Thymus (tissue), 11 donors: Measurements from ENCODE around the gene LAIR2. TPM values are rescaled to one million over a fixed set of nuclear protein-coding genes. Genes with fewer than 3 reads are reported as not detected.

Source experiments
- DNase-seq, 9 donors: peaks; one replicate each; pipeline ENCODE4 v3.0.0-alpha.2; 2013; ENCODE audit warnings: low spot score in 9 of 9, low read depth in 6 of 9, missing footprints in 1 of 9
- H3K27ac ChIP-seq, 2 donors: one replicate each; pipeline ENCODE4 v1.5.1; 2013; ENCODE audit warnings: control low read depth in 1 of 2, low read depth in 1 of 2, low read length in 1 of 2, mild to moderate bottlenecking in 1 of 2, moderate library complexity in 1 of 2
- H3K27me3 ChIP-seq, 2 donors: one replicate each; pipeline ENCODE4 v1.5.1; 2013; ENCODE audit warnings: low read length in 1 of 2; ENCODE audit not compliant: control insufficient read depth in 2 of 2, insufficient read depth in 1 of 2
- H3K36me3 ChIP-seq, 2 donors: one replicate each; pipeline ENCODE4 v1.5.1; 2013; ENCODE audit warnings: low read length in 1 of 2, mild to moderate bottlenecking in 1 of 2, moderate library complexity in 1 of 2; ENCODE audit not compliant: control insufficient read depth in 2 of 2, insufficient read depth in 2 of 2
- H3K4me1 ChIP-seq, 2 donors: one replicate each; pipeline ENCODE4 v1.5.1; 2013; ENCODE audit warnings: low read length in 2 of 2; ENCODE audit not compliant: control insufficient read depth in 2 of 2, insufficient read depth in 2 of 2
- H3K4me3 ChIP-seq, 2 donors: one replicate each; pipeline ENCODE4 v1.5.1; 2013; ENCODE audit warnings: low read length in 2 of 2, control low read depth in 1 of 2, mild to moderate bottlenecking in 1 of 2
- H3K9me3 ChIP-seq, 2 donors: one replicate each; pipeline ENCODE4 v1.5.1; 2013; ENCODE audit warnings: low read length in 1 of 2, mild to moderate bottlenecking in 1 of 2; ENCODE audit not compliant: control insufficient read depth in 2 of 2, insufficient read depth in 1 of 2
- WGBS: extraction: QIAGEN DNeasy Blood & Tissue Kit; methylation state at CpG from one replicate; pipeline ENCODE4 v1.1.7; 2013; 5-methylcytosine and 5-hydroxymethylcytosine counted together
- polyA plus RNA-seq: library from polyadenylated mRNA; stranded (reverse); fragments of 200-250 nt; gene quantifications from one replicate; pipeline ENCODE4 v1.2.3, GENCODE V29; 2013
- total RNA-seq: library from RNA; stranded (reverse); fragments of 120-200 nt; gene quantifications from one replicate; pipeline ENCODE4 v1.2.4, GENCODE V29; 2013
- donor health status: healthy.

LAIR2 gene
- total and polyA plus RNA-seq, 2 donors: 3.2 to 18.5 TPM

DNA sequence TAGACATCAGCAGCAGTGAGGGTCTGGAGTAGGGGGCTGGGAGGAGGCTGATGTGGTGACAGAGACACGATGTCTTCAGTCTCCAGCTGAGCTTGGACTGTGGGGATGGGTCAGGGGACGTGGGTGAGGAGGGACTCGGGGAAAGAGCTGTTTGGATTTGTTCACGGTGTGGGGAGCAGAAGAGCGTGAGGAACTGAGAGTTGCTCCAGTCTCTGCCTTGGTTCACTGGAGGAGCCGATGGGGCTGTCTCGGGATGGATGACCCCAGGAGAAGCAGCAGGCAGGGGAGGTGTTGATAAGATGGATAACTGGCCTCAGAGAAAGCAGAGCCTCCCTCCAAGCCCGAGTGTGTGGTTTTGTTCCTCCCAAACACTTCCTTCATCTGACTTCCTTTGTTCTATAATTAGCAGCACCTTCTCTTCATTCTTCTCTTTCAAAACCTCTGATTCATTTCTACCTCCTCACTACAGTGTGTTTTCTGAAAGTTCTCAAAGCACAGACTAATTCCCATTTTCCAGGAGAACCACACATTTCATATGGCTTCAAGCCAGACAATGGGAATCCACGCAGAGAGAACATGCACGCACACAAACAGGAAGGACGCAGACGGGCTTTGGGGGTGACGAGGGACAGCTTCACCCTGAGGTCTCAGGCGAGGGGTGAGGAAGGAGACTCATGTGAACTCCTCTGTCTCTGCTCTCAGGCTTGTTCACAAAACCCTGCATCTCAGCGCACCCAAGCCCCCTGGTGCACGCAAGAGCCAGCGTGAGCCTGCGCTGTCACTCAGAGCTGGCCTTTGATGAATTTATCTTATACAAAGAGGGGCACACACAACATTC is 18.6 kb downstream of the LAIR2 start:
- Histone ChIP-seq H3K9me3 (no peaks in the 10 kb centered on the region), H3K27me3 (peaks cover 0 to 3% of the 10 kb centered on the region in 2 donors), H3K4me3 (no peak overlapping the region), H3K27ac (no peak overlapping the region), H3K4me1 (peaks cover 5 to 22% of the 10 kb centered on the region in 2 donors), H3K36me3 (no peaks in the 10 kb centered on the region)
- DNase-seq: peak in 1 of 9 donors; percentile 15
- 10% methylated on average over 18 of the region's 18 CpGs for WGBS

DNA sequence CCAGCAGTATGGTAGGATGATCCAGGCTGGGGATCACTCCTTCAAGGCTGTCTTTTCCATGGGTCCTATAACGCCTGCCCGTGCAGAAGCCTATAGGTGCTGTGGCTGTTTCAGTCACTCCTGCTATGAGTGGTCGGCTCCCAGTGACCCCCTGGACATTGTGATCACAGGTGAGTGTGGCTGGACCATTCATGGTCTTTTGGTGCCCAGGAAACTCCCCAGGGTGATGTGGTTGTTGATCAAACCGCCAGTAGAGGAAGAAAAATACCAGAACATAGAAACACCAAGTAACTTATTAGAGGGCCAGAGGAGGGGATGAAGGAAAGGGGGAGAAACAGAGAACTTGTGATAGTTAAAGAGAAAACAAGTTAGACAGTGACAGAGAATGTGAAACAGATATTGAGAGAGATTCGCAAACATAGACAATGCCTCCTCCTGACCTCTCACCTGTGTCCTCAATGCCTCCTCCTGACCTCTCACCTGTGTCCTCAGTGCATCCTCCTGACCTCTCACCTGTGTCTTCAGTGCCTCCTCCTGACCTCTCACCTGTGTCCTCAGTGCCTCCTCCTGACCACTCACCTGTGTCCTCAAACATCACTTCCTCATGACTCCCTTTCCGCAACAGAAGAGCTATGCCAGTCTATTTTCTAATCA is 19.4 kb downstream of the LAIR2 start:
- DNase-seq: no peak
- Histone ChIP-seq H3K4me1 (peaks cover 5 to 22% of the 10 kb centered on the region in 2 donors), H3K9me3 (no peaks in the 10 kb centered on the region), H3K27me3 (peaks cover 0 to 3% of the 10 kb centered on the region in 2 donors), H3K36me3 (no peaks in the 10 kb centered on the region), H3K27ac (no peak overlapping the region), H3K4me3 (no peak overlapping the region)
- 74% methylated on average over 6 of the region's 6 CpGs for WGBS

GRCh38 chr19:54523403-54523802 is 20.8 kb downstream of the LAIR2 start:
- no peak overlapping the region for H3K27ac ChIP-seq
- H3K4me1 ChIP-seq: peaks cover 5 to 22% of the 10 kb centered on the region in 2 donors
- H3K27me3 ChIP-seq: peaks cover 0 to 3% of the 10 kb centered on the region in 2 donors
- no peak overlapping the region for H3K4me3 ChIP-seq
- DNase-seq: no peak
- H3K36me3 ChIP-seq: no peaks in the 10 kb centered on the region
- no peaks in the 10 kb centered on the region for H3K9me3 ChIP-seq
- 15% methylated on average over 5 of the region's 5 CpGs for WGBS

- Histone ChIP-seq H3K27me3 (no peaks in the 10 kb centered on the region), H3K9me3 (no peaks in the 10 kb centered on the region), H3K4me1 (peaks cover 5 to 22% of the 10 kb centered on the region in 2 donors), H3K4me3 (no peak overlapping the region), H3K27ac (no peak overlapping the region), H3K36me3 (no peaks in the 10 kb centered on the region)
- no peak for DNase-seq
- 95% methylated on average over 5 of the region's 5 CpGs for WGBS
Measured at GRCh38 chr19:54525636-54526035, 23.0 kb downstream of the LAIR2 start.

- Histone ChIP-seq H3K4me3 (no peak overlapping the region), H3K4me1 (peaks cover 0 to 9% of the 10 kb centered on the region in 2 donors), H3K27me3 (no peaks in the 10 kb centered on the region), H3K27ac (no peak overlapping the region), H3K9me3 (no peaks in the 10 kb centered on the region), H3K36me3 (no peaks in the 10 kb centered on the region)
- WGBS: 95% methylated on average over 26 of the region's 26 CpGs
- DNase-seq: no peak
Measured at GRCh38 chr19:54526972-54527371, 24.3 kb downstream of the LAIR2 start.

GRCh38 chr19:54530866-54531265 is 28.2 kb downstream of the LAIR2 start:
- Histone ChIP-seq H3K4me3 (no peak overlapping the region), H3K9me3 (no peaks in the 10 kb centered on the region), H3K4me1 (no peaks in the 10 kb centered on the region), H3K27me3 (no peaks in the 10 kb centered on the region), H3K27ac (no peak overlapping the region), H3K36me3 (no peaks in the 10 kb centered on the region)
- WGBS: 97% methylated on average over 5 of the region's 5 CpGs
- no peak for DNase-seq

- no peak overlapping the region for H3K27ac ChIP-seq
Measured at GRCh38 chr19:54532528-54532927, 29.9 kb downstream of the LAIR2 start.

DNA sequence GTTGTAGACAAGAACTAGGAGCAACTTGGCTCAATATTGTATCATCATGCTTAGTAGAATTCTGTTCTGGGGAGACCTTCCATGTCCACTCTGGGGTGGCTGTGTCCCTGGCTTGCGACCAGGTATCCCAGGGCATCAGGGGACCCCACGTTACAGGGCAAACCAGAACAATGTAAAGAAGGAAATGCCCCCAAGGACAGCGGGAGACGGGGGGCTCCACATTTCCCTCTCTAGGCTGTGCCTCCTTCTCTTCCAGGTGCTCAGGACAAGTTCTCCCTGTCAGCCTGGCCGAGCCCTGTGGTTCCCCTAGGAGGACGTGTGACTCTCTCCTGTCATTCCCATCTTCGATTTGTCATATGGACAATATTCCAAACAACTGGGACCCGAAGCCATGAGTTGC is 30.8 kb downstream of the LAIR2 start:
- Histone ChIP-seq H3K27ac (no peak overlapping the region), H3K27me3 (no peaks in the 10 kb centered on the region)
- no peak for DNase-seq

More at GRCh38 chr19:54532528-54532927, 29.9 kb downstream of the LAIR2 start:
- Histone ChIP-seq H3K4me3 (no peak overlapping the region), H3K36me3 (no peaks in the 10 kb centered on the region), H3K4me1 (no peaks in the 10 kb centered on the region), H3K27me3 (no peaks in the 10 kb centered on the region), H3K9me3 (no peaks in the 10 kb centered on the region)
- DNase-seq: no peak
- 52% methylated on average over 4 of the region's 4 CpGs for WGBS

DNA sequence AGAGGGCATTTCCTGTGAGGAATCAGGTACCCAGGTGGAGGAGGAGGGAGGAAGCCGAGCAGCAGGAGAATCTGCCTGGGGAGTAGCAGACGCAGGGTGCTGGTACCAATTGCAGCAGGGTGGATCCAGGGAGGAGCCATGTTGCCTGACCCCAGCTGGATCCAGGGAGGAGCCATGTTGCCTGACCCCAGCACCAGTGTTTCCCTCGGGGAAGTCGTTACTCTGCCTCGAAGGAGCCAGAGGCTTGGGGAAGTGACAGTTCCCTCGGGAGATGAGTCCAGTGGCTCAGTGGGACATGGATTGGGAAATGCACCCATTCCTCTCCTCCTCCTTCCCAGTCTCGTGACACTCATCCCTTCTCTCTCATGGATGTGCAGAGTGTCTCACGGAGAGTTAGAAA is 31.5 kb downstream of the LAIR2 start:
- Histone ChIP-seq H3K9me3 (no peaks in the 10 kb centered on the region), H3K4me1 (no peaks in the 10 kb centered on the region), H3K4me3 (no peak overlapping the region), H3K27ac (no peak overlapping the region), H3K27me3 (no peaks in the 10 kb centered on the region), H3K36me3 (no peaks in the 10 kb centered on the region)
- no peak for DNase-seq
- WGBS: 93% methylated on average over 8 of the region's 8 CpGs

More for the DNA sequence above, 30.8 kb downstream of the LAIR2 start:
- no peaks in the 10 kb centered on the region for H3K36me3 ChIP-seq
- H3K9me3 ChIP-seq: no peaks in the 10 kb centered on the region
- H3K4me1 ChIP-seq: no peaks in the 10 kb centered on the region
- H3K4me3 ChIP-seq: no peak overlapping the region
- 95% methylated on average over 8 of the region's 8 CpGs for WGBS
